Natural killer cell (primary cell): ENCODE measurements around the gene TMBIM4. TPM values are rescaled to one million over a fixed set of nuclear protein-coding genes. Genes with fewer than 3 reads are reported as not detected.

Experiments used
- ATAC-seq, 3 donors: fragments of 150-1000 bp in 2 of 3; fragments of 200-7000 bp in 1 of 3; cut with Tn5 transposase; 1 replicate in 1 of 3; 2 replicates in 2 of 3; pipeline ENCODE4 v1.10.0; 2021; ENCODE audit warnings: mild to moderate bottlenecking in 2 of 3, moderate library complexity in 2 of 3
- DNase-seq, 2 donors: peaks; one replicate each; pipeline versions ENCODE4 v3.0.0 to v3.0.0-alpha.2; 2013 to 2021; ENCODE audit warnings: mixed read lengths in 1 of 2
- H3K27ac ChIP-seq: one replicate; pipeline ENCODE4 v1.5.1; 2013; ENCODE audit warnings: mild to moderate bottlenecking, low read length
- H3K27me3 ChIP-seq: one replicate; pipeline ENCODE4 v1.6.1; 2013; ENCODE audit warnings: low read length; ENCODE audit not compliant: control insufficient read depth, insufficient read depth
- H3K36me3 ChIP-seq: one replicate; pipeline ENCODE4 v1.6.1; 2013; ENCODE audit warnings: low read length; ENCODE audit not compliant: control insufficient read depth, insufficient read depth
- H3K4me1 ChIP-seq: one replicate; pipeline ENCODE4 v1.6.1; 2013; ENCODE audit warnings: low read length; ENCODE audit not compliant: control insufficient read depth, insufficient read depth
- H3K4me3 ChIP-seq: one replicate; pipeline ENCODE4 v1.5.1; 2013; ENCODE audit warnings: low read length
- H3K9me3 ChIP-seq: one replicate; pipeline ENCODE4 v1.6.1; 2013; ENCODE audit warnings: low read length; ENCODE audit not compliant: control insufficient read depth, insufficient read depth
- H3K27ac Mint-ChIP-seq, 2 donors: one replicate each; pipeline ENCODE4 v1.8.0; 2022; ENCODE audit warnings: mild to moderate bottlenecking in 2 of 2, mixed read lengths in 2 of 2, moderate library complexity in 1 of 2
- H3K27me3 Mint-ChIP-seq, 2 donors: one replicate each; pipeline ENCODE4 v1.8.0; 2022; ENCODE audit warnings: low read depth in 2 of 2, mixed read lengths in 2 of 2
- H3K36me3 Mint-ChIP-seq: one replicate; pipeline ENCODE4 v1.8.0; 2022; ENCODE audit warnings: mixed read lengths
- H3K4me1 Mint-ChIP-seq, 2 donors: one replicate each; pipeline ENCODE4 v1.8.0; 2022; ENCODE audit warnings: mixed read lengths in 2 of 2
- H3K4me3 Mint-ChIP-seq: one replicate; pipeline ENCODE4 v1.8.0; 2022; ENCODE audit warnings: mild to moderate bottlenecking, moderate library complexity, mixed read lengths
- H3K9me3 Mint-ChIP-seq, 2 donors: one replicate each; pipeline ENCODE4 v1.8.0; 2022; ENCODE audit warnings: mixed read lengths in 2 of 2
- WGBS: methylation state at CpG from one replicate; pipeline ENCODE4 v1.1.7; 2013; ENCODE audit warnings: missing lambda C conversion rate; ENCODE audit not compliant: insufficient coverage; 5-methylcytosine and 5-hydroxymethylcytosine counted together
- intact Hi-C: fragments of 100-400 bp; cut with micrococcal nuclease; formaldehyde crosslinking; loops from one replicate; pipeline ENCODE4 v1.14.2; 2022
- total RNA-seq, 4 donors: library from RNA; stranded (reverse); fragments of 120-200 nt in 1 of 4; gene quantifications; one replicate each; pipeline versions ENCODE4 v1.2.3 to v1.2.4, GENCODE V29; 2013 to 2022
- TF ChIP-seq, protein P1 (sequence below): fragments of 200-600 bp; IDR thresholded peaks from one replicate; pipeline ENCODE4 v1.8.0; 2022; ENCODE audit warnings: antibody characterized with exemption

The TMBIM4 gene
- total RNA-seq, 3 donors from 2014 or later (not counting 1 experiment from before 2014, with no cell fraction given) = 46.6 to 72.0 (median 63.2) TPM

DNA sequence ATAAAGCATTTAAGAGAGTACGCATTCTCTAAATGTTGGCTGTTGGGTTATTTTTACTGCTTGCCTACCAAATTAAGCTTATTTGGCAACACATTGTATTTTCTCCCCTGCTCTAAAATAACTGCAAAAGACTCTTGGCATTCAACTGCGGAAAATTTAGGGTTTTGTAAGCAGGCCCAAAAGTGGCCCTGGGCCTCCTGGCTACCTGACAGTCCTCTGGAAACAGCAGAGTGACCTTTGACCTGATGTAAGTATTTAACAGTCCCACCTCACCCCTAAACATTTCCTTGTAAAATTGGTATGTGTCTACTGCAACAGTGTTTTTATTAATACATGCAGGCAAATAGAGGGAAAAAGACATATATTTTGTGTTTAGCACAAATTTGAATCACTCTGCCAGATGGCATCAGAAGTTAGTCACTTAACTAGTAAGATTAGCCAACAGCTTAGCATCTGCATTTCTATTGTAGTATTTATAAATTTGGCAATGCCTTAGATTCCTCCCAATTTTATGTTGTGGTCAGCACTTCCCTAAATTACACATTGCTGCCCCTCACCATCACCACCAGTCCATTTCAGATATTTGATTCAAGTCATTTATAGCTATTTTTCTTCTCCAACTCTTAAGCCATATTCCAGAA lies 50.4 kb downstream of the TMBIM4 start:
- no peak overlapping the region for H3K4me3 Mint-ChIP-seq
- H3K36me3 Mint-ChIP-seq = peaks cover 9% of the 10 kb centered on the region
- Histone ChIP-seq H3K4me1 (no peaks in the 10 kb centered on the region), H3K36me3 (peaks cover 28% of the 10 kb centered on the region), H3K27ac (no peak overlapping the region), H3K9me3 (no peaks in the 10 kb centered on the region), H3K27me3 (no peaks in the 10 kb centered on the region), H3K4me3 (no peak overlapping the region)
- H3K27ac Mint-ChIP-seq = peak overlapping the region in 1 of 2 donors; percentile 21
- intact Hi-C loops = no loop called here
- no peak for DNase-seq
- peaks cover 12 to 15% of the 10 kb centered on the region in 2 donors for H3K4me1 Mint-ChIP-seq
- H3K9me3 Mint-ChIP-seq = no peaks in the 10 kb centered on the region
- 100% methylated on average over 2 of the region's 2 CpGs for WGBS
- no peaks in the 10 kb centered on the region for H3K27me3 Mint-ChIP-seq
- no peak for ATAC-seq
- TF ChIP-seq, protein P1, sequence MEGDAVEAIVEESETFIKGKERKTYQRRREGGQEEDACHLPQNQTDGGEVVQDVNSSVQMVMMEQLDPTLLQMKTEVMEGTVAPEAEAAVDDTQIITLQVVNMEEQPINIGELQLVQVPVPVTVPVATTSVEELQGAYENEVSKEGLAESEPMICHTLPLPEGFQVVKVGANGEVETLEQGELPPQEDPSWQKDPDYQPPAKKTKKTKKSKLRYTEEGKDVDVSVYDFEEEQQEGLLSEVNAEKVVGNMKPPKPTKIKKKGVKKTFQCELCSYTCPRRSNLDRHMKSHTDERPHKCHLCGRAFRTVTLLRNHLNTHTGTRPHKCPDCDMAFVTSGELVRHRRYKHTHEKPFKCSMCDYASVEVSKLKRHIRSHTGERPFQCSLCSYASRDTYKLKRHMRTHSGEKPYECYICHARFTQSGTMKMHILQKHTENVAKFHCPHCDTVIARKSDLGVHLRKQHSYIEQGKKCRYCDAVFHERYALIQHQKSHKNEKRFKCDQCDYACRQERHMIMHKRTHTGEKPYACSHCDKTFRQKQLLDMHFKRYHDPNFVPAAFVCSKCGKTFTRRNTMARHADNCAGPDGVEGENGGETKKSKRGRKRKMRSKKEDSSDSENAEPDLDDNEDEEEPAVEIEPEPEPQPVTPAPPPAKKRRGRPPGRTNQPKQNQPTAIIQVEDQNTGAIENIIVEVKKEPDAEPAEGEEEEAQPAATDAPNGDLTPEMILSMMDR = no peak

DNA sequence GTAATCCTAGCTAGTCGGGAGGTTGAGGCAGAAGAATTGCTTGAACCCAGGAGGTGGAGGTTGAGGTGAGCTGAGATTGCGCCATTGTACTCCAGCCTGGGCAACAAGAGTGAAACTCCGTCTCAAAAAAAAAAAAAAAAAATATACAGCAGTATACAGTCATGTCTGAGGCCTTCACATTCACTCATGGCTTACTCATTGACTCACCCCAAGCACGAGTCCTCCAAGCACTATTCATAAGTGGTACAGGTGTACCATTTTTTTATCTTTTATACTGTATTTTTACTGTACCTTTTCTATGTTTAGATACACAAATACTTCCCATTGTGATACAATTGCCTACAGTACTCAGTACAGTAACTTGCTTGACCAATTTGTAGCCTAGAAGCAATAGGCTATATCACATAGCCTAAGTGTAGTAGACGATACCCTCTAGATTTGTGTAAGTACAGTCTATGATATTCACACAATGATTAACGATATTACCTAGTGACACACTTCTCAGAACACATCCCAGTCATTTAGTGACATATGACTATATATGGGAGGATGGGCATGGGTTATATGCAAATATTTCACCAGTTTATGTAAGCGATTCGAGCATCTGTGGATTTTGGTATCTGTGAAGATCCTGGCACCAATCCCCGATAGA lies 51.4 kb downstream of the TMBIM4 start:
- Histone ChIP-seq H3K4me3 (no peak overlapping the region), H3K27me3 (no peaks in the 10 kb centered on the region), H3K9me3 (no peaks in the 10 kb centered on the region), H3K4me1 (no peaks in the 10 kb centered on the region), H3K27ac (no peak overlapping the region), H3K36me3 (peaks cover 20% of the 10 kb centered on the region)
- no peak overlapping the region for H3K27ac Mint-ChIP-seq
- H3K27me3 Mint-ChIP-seq = peaks cover 0 to 3% of the 10 kb centered on the region in 2 donors
- no peaks in the 10 kb centered on the region for H3K9me3 Mint-ChIP-seq
- TF ChIP-seq, protein P1 = no peak
- H3K4me3 Mint-ChIP-seq = no peak overlapping the region
- intact Hi-C loops = no loop called here
- H3K36me3 Mint-ChIP-seq = no peaks in the 10 kb centered on the region
- H3K4me1 Mint-ChIP-seq = peaks cover 11% of the 10 kb centered on the region in 2 donors
- no peak for ATAC-seq
- DNase-seq = no peak
- 97% methylated on average over 7 of the region's 9 CpGs for WGBS

DNA sequence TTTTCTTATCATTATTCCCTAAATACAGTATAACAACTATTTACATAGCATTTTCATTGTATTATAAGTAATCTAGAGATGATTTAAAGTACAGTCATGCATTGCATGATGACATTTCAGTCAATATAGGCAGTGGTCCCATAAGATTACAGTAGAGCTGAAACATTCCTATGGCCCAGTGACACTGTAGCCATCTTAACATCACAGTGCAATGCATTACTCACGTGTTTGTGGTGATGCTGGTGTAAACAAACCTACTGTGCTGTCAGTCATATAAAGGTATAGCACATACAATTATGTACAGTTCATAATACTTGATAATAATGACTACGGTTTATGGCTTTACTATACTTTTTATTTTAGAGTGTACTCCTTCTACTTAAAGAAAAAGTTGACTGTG lies 52.6 kb downstream of the TMBIM4 start:
- no peak for DNase-seq
- no peaks in the 10 kb centered on the region for H3K9me3 Mint-ChIP-seq

More for the DNA sequence above, 52.6 kb downstream of the TMBIM4 start:
- H3K36me3 ChIP-seq = peaks cover 10% of the 10 kb centered on the region
- H3K27ac ChIP-seq = no peak overlapping the region
- intact Hi-C loops = no loop called here
- ATAC-seq = no peak
- H3K27me3 ChIP-seq = no peaks in the 10 kb centered on the region
- WGBS = no CpG with 5 or more reads among the region's 2 CpGs
- Mint-ChIP-seq H3K27me3 (peaks cover 0 to 3% of the 10 kb centered on the region in 2 donors), H3K4me1 (peaks cover 11% of the 10 kb centered on the region in 2 donors), H3K4me3 (no peak overlapping the region), H3K27ac (no peak overlapping the region), H3K36me3 (no peaks in the 10 kb centered on the region)
- no peaks in the 10 kb centered on the region for H3K4me1 ChIP-seq
- TF ChIP-seq, protein P1 = no peak
- no peak overlapping the region for H3K4me3 ChIP-seq
- H3K9me3 ChIP-seq = no peaks in the 10 kb centered on the region
